ENCODE results near the gene GPR107. TPM values are rescaled to one million over a fixed set of nuclear protein-coding genes. Genes with fewer than 3 reads are reported as not detected.

The GPR107 gene
- total and polyA plus RNA-seq, 7 donors = 3.6 to 34.1 (median 19.6) TPM

- Histone ChIP-seq H3K9me3 (no peaks in the 10 kb centered on the region), H3K27me3 (no peaks in the 10 kb centered on the region), H3K27ac (no peak overlapping the region), H3K4me1 (peaks cover 0 to 4% (median 0%) of the 10 kb centered on the region in 4 donors), H3K36me3 (no peaks in the 10 kb centered on the region), H3K4me3 (no peak overlapping the region)
- no peak for TF ChIP-seq POLR2A (IDR thresholded peaks at IDR 0.05)
- peak in 1 of 4 experiments; percentile 14 for TF ChIP-seq CTCF (IDR thresholded peaks at IDR 0.05)
- no peak for TF ChIP-seq POLR2AphosphoS5 (IDR thresholded peaks at IDR 0.05)
- TF ChIP-seq EP300 (IDR thresholded peaks at IDR 0.05) = no peak
- 40 to 69% methylated on average over 6 of the region's 6 CpGs for WGBS, 2 donors
- intact Hi-C loops (cut with DNase I) = no loop called here
- DNase-seq = no peak
These were observed 103.0 kb downstream of the GPR107 start for GRCh38 chr9:130156672-130157071.

GRCh38 chr9:130157079-130157478 is 103.4 kb downstream of the GPR107 start:
- no peaks in the 10 kb centered on the region for H3K9me3 ChIP-seq
- no peak overlapping the region for H3K4me3 ChIP-seq
- no peaks in the 10 kb centered on the region for H3K36me3 ChIP-seq
- no peak overlapping the region for H3K27ac ChIP-seq
- H3K27me3 ChIP-seq = no peaks in the 10 kb centered on the region
- H3K4me1 ChIP-seq = peaks cover 0 to 4% (median 0%) of the 10 kb centered on the region in 4 donors
- WGBS, 2 donors = 67 to 77% methylated on average over 7 of the region's 7 CpGs
- intact Hi-C loops (cut with DNase I) = no loop called here
- TF ChIP-seq POLR2A (IDR thresholded peaks at IDR 0.05) (no peak), CTCF (IDR thresholded peaks at IDR 0.05) (no peak), EP300 (IDR thresholded peaks at IDR 0.05) (no peak), POLR2AphosphoS5 (IDR thresholded peaks at IDR 0.05) (no peak)
- no peak for DNase-seq

DNA sequence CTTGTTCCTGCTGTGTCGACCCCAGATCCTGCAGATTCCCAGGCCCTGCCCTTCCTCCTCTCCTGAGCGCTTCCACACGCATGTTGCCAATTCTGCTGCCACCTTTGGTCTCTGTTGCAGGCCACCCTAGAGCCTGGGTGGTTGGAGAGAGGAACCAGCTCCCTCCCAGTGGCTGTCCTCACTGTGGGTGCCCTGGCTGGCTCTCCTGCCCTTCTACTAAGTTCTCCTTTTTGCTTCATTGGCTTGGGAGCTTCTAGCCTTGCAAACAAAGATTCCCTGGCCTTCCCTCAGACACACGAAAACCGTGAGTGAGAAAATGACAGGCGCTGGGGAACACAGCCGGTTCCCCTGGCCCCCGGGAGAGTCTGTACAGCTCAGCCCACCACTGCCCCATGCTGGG is 104.3 kb downstream of the GPR107 start:
- Histone ChIP-seq H3K36me3 (no peaks in the 10 kb centered on the region), H3K9me3 (no peaks in the 10 kb centered on the region), H3K27ac (no peak overlapping the region), H3K27me3 (no peaks in the 10 kb centered on the region), H3K4me1 (peaks cover 0 to 4% (median 0%) of the 10 kb centered on the region in 4 donors), H3K4me3 (no peak overlapping the region)
- 85 to 95% methylated on average over 8 of the region's 8 CpGs for WGBS, 2 donors
- no peak for DNase-seq
- intact Hi-C loops (cut with DNase I) = no loop called here
- no peak for TF ChIP-seq POLR2A (IDR thresholded peaks at IDR 0.05)
- no peak for TF ChIP-seq POLR2AphosphoS5 (IDR thresholded peaks at IDR 0.05)
- no peak for TF ChIP-seq CTCF (IDR thresholded peaks at IDR 0.05)
- TF ChIP-seq EP300 (IDR thresholded peaks at IDR 0.05) = no peak

DNA sequence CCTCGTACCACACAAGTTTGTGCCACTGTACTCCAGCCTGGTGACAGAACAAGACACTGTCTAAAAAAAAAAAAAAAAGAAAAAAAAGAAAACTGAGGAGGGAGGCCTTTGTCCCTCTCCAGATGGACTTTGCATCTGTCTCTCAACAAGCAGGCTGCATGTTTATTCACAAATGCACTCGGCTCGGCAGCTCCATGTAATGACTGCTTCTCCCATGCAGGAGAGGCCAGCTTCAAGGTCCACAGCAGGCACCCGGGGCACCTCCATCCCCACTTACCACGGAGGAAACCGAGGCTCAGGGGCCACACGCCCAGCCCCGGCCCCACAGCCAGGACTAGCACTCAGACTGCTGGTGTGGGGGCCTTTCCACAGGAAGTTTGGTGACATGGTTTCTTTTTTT is 105.4 kb downstream of the GPR107 start:
- Histone ChIP-seq H3K36me3 (no peaks in the 10 kb centered on the region), H3K27me3 (no peaks in the 10 kb centered on the region), H3K9me3 (no peaks in the 10 kb centered on the region), H3K27ac (no peak overlapping the region), H3K4me1 (peaks cover 0 to 4% (median 0%) of the 10 kb centered on the region in 4 donors), H3K4me3 (no peak overlapping the region)
- intact Hi-C loops (cut with DNase I) = no loop called here
- no peak for DNase-seq
- 33 to 68% methylated on average over 8 of the region's 8 CpGs for WGBS, 2 donors
- no peak for TF ChIP-seq POLR2A (IDR thresholded peaks at IDR 0.05)
- no peak for TF ChIP-seq POLR2AphosphoS5 (IDR thresholded peaks at IDR 0.05)
- no peak for TF ChIP-seq CTCF (IDR thresholded peaks at IDR 0.05)
- TF ChIP-seq EP300 (IDR thresholded peaks at IDR 0.05) = no peak
